GM18951 (cell line): Measurements from ENCODE around the gene PINK1.

Experiments used
- POLR2A ChIP-seq: IDR thresholded peaks from 4 replicates; pipeline ENCODE4 v1.6.1; 2011; ENCODE audit warnings: mild to moderate bottlenecking; ENCODE audit not compliant: insufficient read length, insufficient read depth; ENCODE audit errors: extremely low read depth
- in situ Hi-C: fragments of 300-500 bp; cut with MboI; formaldehyde crosslinking; loops from one replicate; pipeline ENCODE4 v1.12.0; 2022; ENCODE audit warnings: low sequenced_read_pairs, mixed read lengths, inconsistent platforms; ENCODE audit not compliant: unreplicated experiment

The PINK1 gene

GRCh38 chr1:20616847-20617487, 16.3 kb upstream of the PINK1 start:
- TF ChIP-seq POLR2A = no peak
- in situ Hi-C loops = no loop called here

GRCh38 chr1:20618550-20618949, 14.7 kb upstream of the PINK1 start:
- in situ Hi-C loops = no loop called here
- no peak for TF ChIP-seq POLR2A

GRCh38 chr1:20619999-20620398, 13.3 kb upstream of the PINK1 start:
- in situ Hi-C loops = no loop called here
- TF ChIP-seq POLR2A = no peak

- TF ChIP-seq POLR2A = no peak
Measured at GRCh38 chr1:20621012-20621411, 12.2 kb upstream of the PINK1 start.

GRCh38 chr1:20624709-20625108, 8.5 kb upstream of the PINK1 start:
- in situ Hi-C loops = no loop called here
- TF ChIP-seq POLR2A = no peak

More at GRCh38 chr1:20621012-20621411, 12.2 kb upstream of the PINK1 start:
- in situ Hi-C loops = no loop called here

- TF ChIP-seq POLR2A = no peak
- in situ Hi-C loops = no loop called here
Measured at GRCh38 chr1:20625176-20626097, 7.8 kb upstream of the PINK1 start.

DNA sequence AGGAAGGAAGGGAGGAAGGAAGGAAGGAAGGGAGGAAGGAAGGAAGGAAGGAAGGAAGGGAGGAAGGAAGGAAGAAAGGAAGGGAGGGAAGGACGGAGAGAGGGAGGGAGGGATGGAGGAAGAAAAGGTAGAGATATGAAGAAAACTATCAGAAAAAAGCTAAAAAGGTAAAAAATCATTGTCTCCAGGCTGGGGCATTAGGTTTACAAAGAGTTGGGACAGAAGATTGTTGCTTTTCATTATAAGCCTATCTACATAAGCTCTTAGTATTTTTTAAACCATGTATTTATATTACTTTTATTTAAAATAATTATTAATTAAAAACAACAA, 7.2 kb upstream of the PINK1 start:
- in situ Hi-C loops = no loop called here
- TF ChIP-seq POLR2A = no peak

GRCh38 chr1:20626524-20626923, 6.7 kb upstream of the PINK1 start:
- TF ChIP-seq POLR2A = no peak
- in situ Hi-C loops = no loop called here

GRCh38 chr1:20630729-20631128, 2.5 kb upstream of the PINK1 start:
- in situ Hi-C loops = no loop called here
- no peak for TF ChIP-seq POLR2A

DNA sequence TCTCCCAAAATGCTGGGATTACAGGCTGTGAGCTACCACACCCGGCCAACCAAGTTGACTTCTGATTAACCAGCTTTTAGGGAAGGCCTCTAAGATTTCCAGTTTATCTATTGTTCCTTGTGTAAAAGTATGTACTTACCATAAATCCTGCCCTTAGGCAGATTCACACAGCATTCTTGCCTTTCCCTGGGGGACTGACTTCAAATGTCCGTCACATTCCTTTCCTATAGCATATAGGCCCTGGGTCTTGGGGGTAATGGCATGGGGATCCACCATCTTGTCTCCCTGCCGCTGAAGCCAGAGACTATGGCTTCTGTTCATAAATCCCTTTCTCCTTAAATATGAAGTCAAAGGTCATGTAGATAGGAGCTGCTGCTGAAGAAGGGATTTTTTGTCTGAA, 872 bp upstream of the PINK1 start:
- in situ Hi-C loops = no loop called here

DNA sequence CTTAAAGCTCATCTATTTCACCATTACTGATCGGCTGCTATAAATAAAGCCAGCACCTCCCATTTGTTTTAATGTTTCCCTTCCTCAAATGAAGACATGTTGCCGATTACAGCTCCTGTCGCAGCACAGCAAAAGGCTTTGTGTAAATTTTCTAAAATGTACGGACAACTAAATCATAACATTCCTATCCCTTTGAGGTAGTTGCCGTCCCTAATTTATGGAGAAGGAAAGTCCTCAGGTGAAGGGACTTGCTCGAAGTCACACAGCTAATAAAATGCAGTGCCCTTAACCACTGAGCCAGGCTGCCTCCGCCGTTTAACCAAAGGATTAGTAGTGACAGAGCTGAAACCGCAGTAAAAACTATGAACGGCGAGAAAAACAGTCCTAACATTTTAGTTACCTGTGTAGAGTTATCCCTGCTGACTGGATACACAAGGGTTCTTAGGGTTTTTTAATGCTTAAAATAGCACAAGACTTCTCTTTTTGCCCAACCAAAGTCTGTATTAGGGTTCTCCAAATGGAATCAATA, 871 bp downstream of the PINK1 start:
- TF ChIP-seq POLR2A = no peak
- in situ Hi-C loops = no loop called here

More for the DNA sequence above, 872 bp upstream of the PINK1 start:
- TF ChIP-seq POLR2A = no peak

- no peak for TF ChIP-seq POLR2A
- in situ Hi-C loops = no loop called here
Measured at GRCh38 chr1:20634594-20635084, 1.4 kb downstream of the PINK1 start.

DNA sequence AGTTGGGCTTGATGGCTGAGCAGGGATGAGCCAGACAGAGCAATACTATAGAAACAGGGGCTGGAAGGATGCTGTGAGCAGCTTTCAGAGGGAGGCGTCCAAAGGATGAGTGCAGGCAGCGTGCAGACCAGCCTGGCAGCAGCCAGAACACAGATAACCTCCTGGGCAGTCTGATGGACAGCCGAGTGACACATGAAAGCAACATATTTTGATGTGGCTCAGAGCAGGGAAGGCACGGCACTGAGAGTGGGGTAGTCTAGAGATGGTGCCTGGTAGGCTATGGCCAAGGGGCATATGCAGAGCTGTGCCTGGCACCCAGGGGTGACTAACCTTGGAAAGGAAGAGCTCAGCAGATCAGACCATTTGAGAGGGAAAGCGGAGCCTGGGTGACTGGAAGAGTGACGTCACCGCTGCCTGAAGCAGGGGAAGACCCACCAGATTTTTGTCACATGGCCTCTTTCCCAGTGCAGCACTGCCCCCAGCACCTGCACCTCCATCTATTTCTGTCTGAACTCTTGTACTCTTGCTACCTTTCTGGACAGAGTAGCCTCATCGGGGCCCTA, 3.6 kb downstream of the PINK1 start:
- in situ Hi-C loops = no loop called here

GRCh38 chr1:20640183-20640597, 6.9 kb downstream of the PINK1 start:
- in situ Hi-C loops = loop anchor here (10.0 kb wide), 1 partner anchor 115 kb away; no protein-coding TSS in a partner anchor
- TF ChIP-seq POLR2A = no peak

More for the DNA sequence above, 3.6 kb downstream of the PINK1 start:
- no peak for TF ChIP-seq POLR2A

- TF ChIP-seq POLR2A = no peak
- in situ Hi-C loops = loop anchor here (10.0 kb wide), 1 partner anchor 117 kb away; no protein-coding TSS in a partner anchor
Measured at GRCh38 chr1:20641975-20642374, 8.7 kb downstream of the PINK1 start.
